Smooth muscle cell (in vitro differentiated cells): ENCODE data around the gene BTBD7. TPM values are rescaled to one million over a fixed set of nuclear protein-coding genes. Genes with fewer than 3 reads are reported as not detected.

ENCODE experiments used
- DNase-seq: peaks from one replicate; lab custom pipeline; 2025; ENCODE audit not compliant: unreplicated experiment; lab: John Stamatoyannopoulos, UW
- H2AFZ ChIP-seq: fragments of 200-600 bp; sonication (generic); 2 replicates; pipeline ENCODE4 v1.6.0; 2016; ENCODE audit warnings: antibody characterized with exemption, low read depth, mild to moderate bottlenecking
- H3F3A ChIP-seq: fragments of 200-600 bp; sonication (generic); 2 replicates; pipeline ENCODE4 v1.6.0; 2017; ENCODE audit warnings: antibody characterized with exemption, low read depth
- H3K27ac ChIP-seq: fragments of 200-600 bp; sonication (generic); 2 replicates; pipeline ENCODE4 v1.5.1; 2016; ENCODE audit warnings: low read depth, mild to moderate bottlenecking
- H3K27me3 ChIP-seq: fragments of 200-600 bp; sonication (generic); 2 replicates; pipeline ENCODE4 v1.6.1; 2016; ENCODE audit warnings: low read depth, mild to moderate bottlenecking
- H3K36me3 ChIP-seq: fragments of 200-600 bp; sonication (generic); 2 replicates; pipeline ENCODE4 v1.5.1; 2016; ENCODE audit warnings: low read depth
- H3K4me1 ChIP-seq: fragments of 200-600 bp; sonication (generic); 2 replicates; pipeline ENCODE4 v1.5.1; 2016; ENCODE audit warnings: low read depth
- H3K4me2 ChIP-seq: fragments of 200-600 bp; sonication (generic); 2 replicates; pipeline ENCODE4 v1.6.0; 2016; ENCODE audit warnings: mild to moderate bottlenecking
- H3K4me3 ChIP-seq: fragments of 200-600 bp; sonication (generic); 2 replicates; pipeline ENCODE4 v1.5.1; 2016; ENCODE audit warnings: mild to moderate bottlenecking
- H3K79me2 ChIP-seq: fragments of 200-600 bp; sonication (generic); 2 replicates; pipeline ENCODE4 v1.6.0; 2016; ENCODE audit warnings: low read depth, mild to moderate bottlenecking
- H3K9ac ChIP-seq: fragments of 200-600 bp; sonication (generic); 2 replicates; pipeline ENCODE4 v1.6.0; 2016; ENCODE audit warnings: low read depth
- H3K9me3 ChIP-seq: fragments of 200-600 bp; sonication (generic); replicated peaks from 2 replicates; pipeline ENCODE4 v1.5.1; 2016; ENCODE audit warnings: low read depth
- H4K20me1 ChIP-seq: fragments of 200-600 bp; sonication (generic); 2 replicates; pipeline ENCODE4 v1.6.0; 2016; ENCODE audit warnings: low read depth
- CTCF ChIP-seq: fragments of 200-600 bp; sonication (generic); IDR thresholded peaks from 2 replicates; pipeline ENCODE4 v1.5.1; 2017; ENCODE audit warnings: borderline replicate concordance, mild to moderate bottlenecking, antibody characterized with exemption; ENCODE audit not compliant: insufficient read depth, poor library complexity, severe bottlenecking
- WGBS: methylation state at CpG from one replicate; pipeline ENCODE4 v1.1.7; 2016; ENCODE audit warnings: low lambda C conversion rate; 5-methylcytosine and 5-hydroxymethylcytosine counted together
- polyA plus RNA-seq: library from polyadenylated mRNA; unstranded; fragments of >200 nt; fragmentation: Nextera tagmentation; extraction: Ambion mirVana; gene quantifications from 2 replicates; pipeline ENCODE4 v1.2.1, GENCODE V29; 2016
- total RNA-seq: library from RNA; depleted of rRNA; stranded (reverse); fragments of >200 nt; gene quantifications from 2 replicates; pipeline ENCODE4 v1.2.3, GENCODE V29; 2014

BTBD7 gene
- total and polyA plus RNA-seq, 2 experiments from 2014 or later: 14.1 to 34.7 TPM

- no peak overlapping the region for H2AFZ ChIP-seq
- H4K20me1 ChIP-seq: peaks cover 36% of the 10 kb centered on the region
- H3K27ac ChIP-seq: no peak overlapping the region
- no peak overlapping the region for H3K4me2 ChIP-seq
- no peak for TF ChIP-seq CTCF
- H3K4me3 ChIP-seq: no peak overlapping the region
- H3K36me3 ChIP-seq: peaks cover 11% of the 10 kb centered on the region
- 83% methylated on average over 2 of the region's 2 CpGs for WGBS
- no peaks in the 10 kb centered on the region for H3F3A ChIP-seq
- no peak overlapping the region for H3K9ac ChIP-seq
- no peaks in the 10 kb centered on the region for H3K9me3 ChIP-seq
- no peaks in the 10 kb centered on the region for H3K27me3 ChIP-seq
- H3K4me1 ChIP-seq: no peaks in the 10 kb centered on the region
- DNase-seq: no peak
- H3K79me2 ChIP-seq: peaks cover under 1% of the 10 kb centered on the region
Observed at GRCh38 chr14:93262446-93262845, 70.4 kb downstream of the BTBD7 start.

GRCh38 chr14:93249128-93249831, 83.6 kb downstream of the BTBD7 start:
- no peaks in the 10 kb centered on the region for H4K20me1 ChIP-seq
- H3K4me3 ChIP-seq: no peak overlapping the region
- H3K27me3 ChIP-seq: no peaks in the 10 kb centered on the region
- H3K4me1 ChIP-seq: no peaks in the 10 kb centered on the region
- peaks cover 15% of the 10 kb centered on the region for H3K36me3 ChIP-seq
- H3K79me2 ChIP-seq: no peaks in the 10 kb centered on the region
- no peak overlapping the region for H3K27ac ChIP-seq
- no peak overlapping the region for H3K9ac ChIP-seq
- no peak for TF ChIP-seq CTCF
- no peaks in the 10 kb centered on the region for H3K9me3 ChIP-seq
- no peaks in the 10 kb centered on the region for H3F3A ChIP-seq
- no peak for DNase-seq
- H3K4me2 ChIP-seq: no peak overlapping the region
- 84% methylated on average over 7 of the region's 7 CpGs for WGBS
- H2AFZ ChIP-seq: no peak overlapping the region

GRCh38 chr14:93246534-93246933, 86.3 kb downstream of the BTBD7 start:
- peaks cover 15% of the 10 kb centered on the region for H3K36me3 ChIP-seq
- no peak overlapping the region for H3K27ac ChIP-seq
- no peaks in the 10 kb centered on the region for H3K27me3 ChIP-seq
- no peaks in the 10 kb centered on the region for H3K9me3 ChIP-seq
- H3F3A ChIP-seq: no peaks in the 10 kb centered on the region
- H3K4me2 ChIP-seq: no peak overlapping the region
- no peaks in the 10 kb centered on the region for H4K20me1 ChIP-seq
- H3K79me2 ChIP-seq: no peaks in the 10 kb centered on the region
- no peak for DNase-seq
- no peak overlapping the region for H3K4me3 ChIP-seq
- no peaks in the 10 kb centered on the region for H3K4me1 ChIP-seq
- H2AFZ ChIP-seq: no peak overlapping the region
- no peak overlapping the region for H3K9ac ChIP-seq
- TF ChIP-seq CTCF: no peak
